DOHH2 (cell line): ENCODE data around the gene RAB27B.

ENCODE experiments used
- CTCF ChIP-seq: fragments of 200-600 bp; sonication (generic); IDR thresholded peaks from one replicate; pipeline ENCODE4 v1.5.1; 2014; ENCODE audit warnings: antibody characterized with exemption, mild to moderate bottlenecking, low read depth, low read length; ENCODE audit not compliant: poor library complexity, severe bottlenecking
- EZH2phosphoT487 ChIP-seq: fragments of 200-600 bp; sonication (generic); IDR thresholded peaks from 2 replicates; pipeline ENCODE4 v1.6.1; 2017; ENCODE audit warnings: borderline replicate concordance, mild to moderate bottlenecking, antibody characterized with exemption, low read length, moderate library complexity, mixed read lengths

- TF ChIP-seq CTCF (no peak), EZH2phosphoT487 (no peak)
These were observed 15.4 kb upstream of the RAB27B start for GRCh38 chr18:54812885-54813284.
